Adrenal gland (tissue), 12 donors: ENCODE measurements around the gene SCN3B. TPM values are rescaled to one million over a fixed set of nuclear protein-coding genes. Genes with fewer than 3 reads are reported as not detected.
A peak's percentile ranks its signal among the peaks of the same experiment; 100 is the strongest.
"Not testable (repeated sequence)": the region's sequence is repeated elsewhere in the genome, so short reads cannot be mapped to it uniquely, and the experiment has no call there.

Experiments used
- DNase-seq, 7 donors: peaks; one replicate each; pipeline ENCODE4 v3.0.0-alpha.2; 2019 to 2020
- H3K27ac ChIP-seq, 5 donors: fragments of 200-600 bp; sonication (generic) in 4 of 5; 1 replicate in 3 of 5; 2 replicates in 2 of 5; pipeline versions ENCODE4 v1.5.1 to v1.8.0; 2016 to 2020; ENCODE audit warnings: mild to moderate bottlenecking in 1 of 5
- H3K27me3 ChIP-seq: fragments of 200-600 bp; 2 replicates; pipeline ENCODE4 v1.8.0; 2021
- H3K36me3 ChIP-seq, 2 donors: fragments of 200-600 bp; replicated peaks in 1 of 2; 1 replicate in 1 of 2; 2 replicates in 1 of 2; pipeline versions ENCODE4 v1.5.1 to v1.8.0; 2018 to 2022
- H3K4me1 ChIP-seq, 2 donors: fragments of 200-600 bp; replicated peaks in 1 of 2; 1 replicate in 1 of 2; 2 replicates in 1 of 2; pipeline versions ENCODE4 v1.5.1 to v1.8.0; 2018 to 2021
- H3K4me3 ChIP-seq, 4 donors: fragments of 200-600 bp; sonication (generic) in 3 of 4; one replicate each; pipeline ENCODE4 v1.5.1; 2016 to 2018
- H3K9me3 ChIP-seq, 3 donors: fragments of 200-600 bp; sonication (generic) in 1 of 3; replicated peaks in 1 of 3; 1 replicate in 2 of 3; 2 replicates in 1 of 3; pipeline versions ENCODE4 v1.5.1 to v1.8.0; 2016 to 2021
- CTCF ChIP-seq, 6 experiments: fragments of 450-650 bp in 4 of 6; fragments of 200-600 bp in 2 of 6; sonication (generic) in 1 of 6; IDR thresholded peaks; 1 replicate in 5 of 6; 2 replicates in 1 of 6; pipeline versions ENCODE4 v1.5.1 to v1.8.0; 2016 to 2021; ENCODE audit warnings: antibody characterized with exemption in 6 of 6, mild to moderate bottlenecking in 2 of 6, moderate library complexity in 1 of 6
- POLR2A ChIP-seq, 2 donors: fragments of 450-650 bp; IDR thresholded peaks; one replicate each; pipeline ENCODE4 v1.6.1; 2017; ENCODE audit warnings: antibody characterized with exemption in 2 of 2, mild to moderate bottlenecking in 2 of 2, moderate library complexity in 1 of 2
- WGBS, 4 donors: extraction: QIAGEN DNeasy Blood & Tissue Kit in 2 of 4; methylation state at CpG; one replicate each; pipeline versions ENCODE4 v1.1.5 to v1.1.7; 2013 to 2017; 5-methylcytosine and 5-hydroxymethylcytosine counted together
- intact Hi-C, 2 donors: fragments of 100-400 bp; cut with DNase I; formaldehyde crosslinking; loops; one replicate each; pipeline versions ENCODE4 v1.14.1 to v1.15.0; 2022 to 2023
- polyA plus RNA-seq, 3 donors: library from polyadenylated mRNA; stranded (reverse); fragments of 200-250 nt in 2 of 3; fragments of 350-450 nt in 1 of 3; fragmentation: Illumina TruSeq in 1 of 3; extraction: RNeasy Lipid Tissue Mini Kit (QIAGEN cat#74804) in 1 of 3; gene quantifications; one replicate each; pipeline ENCODE4 v1.2.3, GENCODE V29; 2013 to 2014
- total RNA-seq, 9 donors: library from RNA; depleted of rRNA in 4 of 9; stranded (reverse); fragments of >200 nt in 4 of 9; fragments of 120-200 nt in 1 of 9; fragmentation: NEBNext Ultra II Directional in 1 of 9; extraction: Animal tissue kit (Norgen Biotek cat#: 25700) in 1 of 9; gene quantifications; one replicate each; pipeline versions ENCODE4 v1.1.0 to v1.2.4, GENCODE V29; 2013 to 2023
- donor health status: healthy with polysubstance abuse.
- donor health status: Bipolar disorder and iron deficiency.
- donor health status: DM: yes; HTN: yes; CAD: no.
- donor health status: DM: no; HTN: no; CAD: no.
- donor health status: DM: no; HTN: no; CAD: no.
- donor health status: DM: yes; HTN: yes; CAD: no.

The SCN3B gene
- total and polyA plus RNA-seq, 12 donors, result 0.36 to 10.5 (median 4.0) TPM; not detected in 1

DNA sequence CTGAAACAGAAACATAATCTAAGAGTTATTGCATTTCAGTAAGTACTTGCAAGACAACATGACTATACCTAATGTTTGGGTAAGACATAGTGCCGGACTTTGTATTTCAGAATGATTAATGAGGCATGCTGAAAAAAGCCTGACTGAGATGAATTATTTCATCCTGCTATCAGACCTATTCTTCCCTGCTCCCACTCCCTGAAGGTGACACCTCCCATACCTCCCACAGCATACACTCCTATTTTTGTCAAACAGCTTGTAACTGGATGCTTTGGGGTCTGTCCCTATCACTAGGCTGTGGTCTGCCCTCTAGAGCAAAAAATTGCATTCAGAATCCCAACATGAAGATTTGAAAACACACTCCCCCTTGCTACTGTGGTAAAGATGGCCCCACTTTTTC is 10.9 kb upstream of the SCN3B start:
- TF ChIP-seq POLR2A (IDR thresholded peaks at IDR 0.05) (no peak), CTCF (IDR thresholded peaks at IDR 0.05) (no peak)
- Histone ChIP-seq H3K9me3 (no peaks in the 10 kb centered on the region), H3K27ac (no peak overlapping the region), H3K36me3 (no peaks in the 10 kb centered on the region), H3K27me3 (no peaks in the 10 kb centered on the region), H3K4me1 (no peaks in the 10 kb centered on the region), H3K4me3 (no peak overlapping the region)
- intact Hi-C loops, result no loop called here
- no peak for DNase-seq
- WGBS, 4 donors, result 46 to 80% (median 78%) methylated on average over 1 of the region's 1 CpG

DNA sequence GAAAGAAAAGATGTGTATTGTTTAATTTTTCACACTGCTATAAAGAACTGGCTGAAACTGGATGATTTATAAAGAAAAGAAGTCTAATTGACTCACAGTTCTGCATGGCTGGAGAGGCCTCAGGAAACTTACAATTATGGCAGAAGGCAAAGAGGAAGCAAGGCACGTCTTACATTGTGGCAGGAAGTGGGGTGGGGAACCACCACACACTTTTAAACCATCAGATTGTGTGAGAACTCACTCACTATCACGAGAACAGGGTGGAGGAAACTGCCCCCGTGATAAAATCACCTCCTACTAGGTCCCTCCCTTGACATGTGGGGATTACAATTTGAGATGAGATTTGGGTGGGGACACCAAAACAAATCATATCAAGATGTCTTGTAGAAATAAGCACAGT is 5.5 kb upstream of the SCN3B start:
- 34 to 50% (median 38%) methylated on average over 3 of the region's 3 CpGs for WGBS, 4 donors
- H3K27ac ChIP-seq, DNase-seq, intact Hi-C loops, H3K9me3 ChIP-seq, H3K4me1 ChIP-seq, H3K4me3 ChIP-seq, H3K27me3 ChIP-seq, H3K36me3 ChIP-seq: not testable (repeated sequence)

DNA sequence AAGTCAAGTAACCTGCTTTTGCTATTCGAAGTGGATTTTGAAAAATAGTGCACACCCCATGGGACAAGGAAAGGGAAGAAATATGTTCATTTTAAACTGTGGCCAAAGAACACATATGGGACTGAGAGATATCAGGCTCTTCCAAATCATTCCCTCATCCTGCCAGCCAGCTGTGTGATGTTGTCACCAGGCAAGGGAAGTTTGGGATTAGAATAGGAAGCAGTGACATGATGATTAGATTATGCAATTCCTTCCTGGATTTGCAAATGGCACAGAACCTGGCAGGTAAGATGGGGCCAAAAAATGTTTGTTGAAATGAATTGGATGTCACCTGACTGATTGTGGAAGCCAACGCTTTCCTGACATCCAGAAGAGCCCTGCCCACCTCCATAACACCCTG is 4.9 kb upstream of the SCN3B start:
- DNase-seq, result no peak
- Histone ChIP-seq H3K4me3 (no peak overlapping the region), H3K27ac (no peak overlapping the region), H3K4me1 (peaks cover 0 to 7% of the 10 kb centered on the region in 2 donors), H3K27me3 (no peaks in the 10 kb centered on the region), H3K9me3 (no peaks in the 10 kb centered on the region), H3K36me3 (no peaks in the 10 kb centered on the region)
- WGBS, 4 donors, result 61 to 72% (median 70%) methylated on average over 2 of the region's 2 CpGs
- TF ChIP-seq POLR2A (IDR thresholded peaks at IDR 0.05) (no peak), CTCF (IDR thresholded peaks at IDR 0.05) (no peak)
- intact Hi-C loops, result no loop called here

DNA sequence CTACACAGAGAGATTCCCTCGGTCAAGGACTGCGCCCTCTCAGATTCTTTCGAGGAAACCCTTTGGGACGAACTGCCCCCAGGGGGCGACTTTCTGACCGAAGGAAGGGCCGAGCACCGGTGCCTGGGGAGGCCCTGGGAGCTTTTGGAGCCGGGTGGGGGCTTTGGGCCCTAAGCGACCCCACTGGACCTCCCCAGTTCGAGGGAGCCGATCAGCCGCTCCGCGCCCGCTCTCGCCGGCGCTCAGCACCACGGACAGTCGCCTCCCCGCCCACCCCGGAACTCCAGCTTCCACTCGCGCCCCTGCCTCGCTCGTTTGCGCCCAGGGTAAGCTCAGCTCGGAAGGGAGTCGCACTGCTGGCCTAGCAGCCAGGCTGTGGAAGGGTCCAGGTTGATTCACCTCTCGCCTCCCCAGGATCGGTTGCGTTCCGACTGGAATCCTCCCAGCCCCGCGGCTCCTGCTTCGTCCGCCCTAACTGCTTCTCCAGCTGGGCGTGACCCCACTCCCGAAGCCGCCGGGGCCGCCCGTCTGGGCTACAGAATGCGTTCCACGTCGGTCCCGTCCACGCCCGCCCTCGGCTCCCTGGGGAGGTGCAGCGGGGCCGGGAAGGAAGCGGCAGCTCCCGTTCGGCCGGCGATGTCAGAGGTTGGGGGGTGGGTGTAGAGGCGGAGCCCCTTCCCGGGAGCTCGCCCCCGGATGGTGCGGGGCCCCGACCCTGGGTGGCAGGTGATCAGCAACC is 428 bp downstream of the SCN3B start:
- peak overlapping the region in 3 of 4 donors; percentile 14 to 53 (median 36) for H3K4me3 ChIP-seq
- TF ChIP-seq CTCF (IDR thresholded peaks at IDR 0.05) (no peak), POLR2A (IDR thresholded peaks at IDR 0.05) (no peak)
- intact Hi-C loops, result no loop called here
- peaks cover 5 to 14% of the 10 kb centered on the region in 2 donors for H3K4me1 ChIP-seq
- H3K9me3 ChIP-seq, result no peaks in the 10 kb centered on the region
- 0 to 1% (median 0%) methylated on average over 1 to 64 of the region's 64 CpGs for WGBS, 4 donors
- peak overlapping the region in 2 of 5 donors; percentile 21 to 74 for H3K27ac ChIP-seq
- peak; percentile 37 to 60 (median 52) for DNase-seq
- no peaks in the 10 kb centered on the region for H3K27me3 ChIP-seq
- no peaks in the 10 kb centered on the region for H3K36me3 ChIP-seq

GRCh38 chr11:123653483-123653826 is 969 bp downstream of the SCN3B start:
- Histone ChIP-seq H3K4me3 (peak overlapping the region in 1 of 4 donors; percentile 53), H3K9me3 (no peaks in the 10 kb centered on the region), H3K4me1 (peaks cover 5 to 14% of the 10 kb centered on the region in 2 donors), H3K27ac (peak overlapping the region in 1 of 5 donors; percentile 74), H3K27me3 (no peaks in the 10 kb centered on the region), H3K36me3 (no peaks in the 10 kb centered on the region)
- TF ChIP-seq POLR2A (IDR thresholded peaks at IDR 0.05) (no peak), CTCF (IDR thresholded peaks at IDR 0.05) (no peak)
- DNase-seq, result no peak
- intact Hi-C loops, result no loop called here
- WGBS, 4 donors, result 10 to 13% (median 12%) methylated on average over 5 to 10 of the region's 10 CpGs
